ENCODE measurements around the gene TBCD.

The TBCD gene

DNA sequence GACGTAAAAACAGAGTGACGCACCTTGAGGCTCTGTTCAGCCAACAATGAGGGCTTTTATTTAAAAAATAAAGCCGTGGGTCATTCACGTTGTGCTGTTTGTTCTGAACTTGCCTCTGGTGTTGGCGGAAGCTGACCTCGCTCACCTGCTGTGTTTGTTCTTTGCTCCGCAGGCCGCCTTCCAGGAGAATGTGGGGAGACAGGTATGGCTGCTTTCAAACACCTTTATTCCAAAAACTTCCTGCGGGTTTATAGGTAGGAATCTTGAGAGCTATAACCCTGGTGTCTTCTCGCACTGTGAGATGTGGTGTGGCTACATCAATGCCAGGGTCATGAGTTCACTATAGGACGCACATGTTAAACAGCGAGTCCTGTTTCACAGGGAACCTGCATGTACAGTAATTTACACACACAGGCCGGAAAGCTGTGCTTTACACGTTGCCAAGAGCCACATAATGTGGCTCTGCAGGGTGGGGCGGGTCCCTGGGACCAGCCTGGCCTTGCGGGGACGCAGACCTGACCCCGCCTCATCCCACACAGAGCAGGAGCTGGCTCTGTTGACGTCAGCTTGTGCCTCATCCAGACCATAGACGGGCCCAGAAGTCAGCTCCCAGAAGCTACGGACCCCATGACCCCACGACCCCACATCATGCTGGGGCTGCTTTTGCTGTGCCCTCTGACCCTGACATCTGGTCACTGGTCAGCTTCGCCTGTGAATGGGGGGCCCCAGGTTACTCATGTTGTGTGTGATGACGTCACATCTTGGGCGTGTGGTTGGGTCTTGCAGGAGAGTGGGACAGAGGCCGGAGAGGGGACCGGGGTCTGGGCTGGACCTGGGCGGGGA lies 137.9 kb downstream of the TBCD start:
- peak; percentile 33 for DNase-seq

DNA sequence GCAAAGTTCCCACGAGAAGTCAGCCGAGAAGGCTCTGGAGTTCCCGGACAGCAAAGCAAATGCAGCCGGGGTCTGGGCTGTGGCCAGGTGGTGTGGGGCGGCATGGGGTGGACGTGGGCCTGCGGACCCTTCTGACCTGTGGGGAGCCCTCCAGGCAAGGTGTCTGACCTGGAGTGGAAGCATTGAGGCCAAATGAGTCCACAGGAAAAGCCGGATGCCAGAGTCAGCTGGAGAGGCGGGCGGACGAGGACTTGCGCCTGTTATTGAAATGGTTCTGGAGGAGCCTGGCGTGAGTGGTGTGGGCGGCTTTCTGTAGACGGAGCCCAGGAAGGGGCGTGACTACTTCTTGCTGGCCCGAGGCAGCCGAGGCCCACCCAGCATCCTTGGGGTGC lies 138.5 kb downstream of the TBCD start:
- no peak for DNase-seq

DNA sequence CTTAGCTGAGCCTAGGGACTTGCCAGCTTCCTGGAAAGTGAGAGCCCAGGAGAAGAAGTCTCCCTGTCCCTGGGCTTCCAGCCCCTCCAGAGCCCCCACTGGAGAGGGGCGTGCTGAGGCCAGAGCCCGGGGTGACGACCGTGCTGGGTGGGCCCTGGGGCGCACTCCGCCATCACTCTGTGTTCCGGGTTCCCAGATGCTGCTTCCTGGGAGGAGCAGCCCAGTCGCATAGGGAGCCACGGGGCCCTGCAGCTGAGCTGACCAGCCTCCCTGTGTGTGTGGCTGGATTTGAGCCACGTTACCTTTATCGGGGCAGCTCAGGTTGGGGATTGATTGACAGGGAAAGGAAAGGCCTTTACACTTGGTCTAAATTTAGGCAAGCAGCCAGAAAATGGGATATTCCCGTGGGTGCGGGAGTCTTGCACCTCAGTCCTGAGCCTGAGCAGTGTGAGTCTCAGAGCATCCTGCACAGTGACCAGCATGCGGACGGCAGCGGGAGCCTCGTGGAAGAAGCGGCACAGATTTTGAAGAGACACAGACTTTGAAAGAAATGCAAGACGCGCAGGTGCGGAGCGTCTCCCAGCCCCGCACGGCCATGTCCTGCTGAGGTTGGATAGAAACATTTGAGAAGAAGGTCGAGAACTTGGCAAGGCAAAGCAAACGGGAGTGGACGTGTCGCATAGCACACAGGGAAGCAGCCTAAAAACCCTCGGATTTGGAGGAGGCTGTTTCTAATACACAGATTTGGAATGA lies 139.2 kb downstream of the TBCD start:
- DNase-seq = no peak

DNA sequence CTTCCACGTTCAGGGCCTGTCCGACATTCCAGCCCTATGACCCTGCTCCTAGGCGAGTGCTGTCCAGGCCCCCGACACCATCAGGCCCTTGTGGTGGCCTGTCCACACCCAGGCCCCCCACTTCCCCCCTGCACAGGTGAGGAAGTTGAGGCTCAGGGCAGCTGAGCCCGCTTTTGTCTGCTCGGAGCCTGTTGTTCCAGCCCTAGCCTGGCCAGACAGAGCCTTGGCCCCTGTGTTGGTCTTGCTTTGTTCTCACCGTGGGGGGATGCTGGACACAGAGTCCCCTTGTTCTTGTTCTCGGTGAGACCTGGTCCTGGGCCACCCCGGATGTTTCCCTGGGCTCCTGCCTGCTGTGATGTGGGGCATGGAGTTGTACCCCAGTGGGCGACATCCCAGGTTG lies 140.0 kb downstream of the TBCD start:
- DNase-seq = no peak

DNA sequence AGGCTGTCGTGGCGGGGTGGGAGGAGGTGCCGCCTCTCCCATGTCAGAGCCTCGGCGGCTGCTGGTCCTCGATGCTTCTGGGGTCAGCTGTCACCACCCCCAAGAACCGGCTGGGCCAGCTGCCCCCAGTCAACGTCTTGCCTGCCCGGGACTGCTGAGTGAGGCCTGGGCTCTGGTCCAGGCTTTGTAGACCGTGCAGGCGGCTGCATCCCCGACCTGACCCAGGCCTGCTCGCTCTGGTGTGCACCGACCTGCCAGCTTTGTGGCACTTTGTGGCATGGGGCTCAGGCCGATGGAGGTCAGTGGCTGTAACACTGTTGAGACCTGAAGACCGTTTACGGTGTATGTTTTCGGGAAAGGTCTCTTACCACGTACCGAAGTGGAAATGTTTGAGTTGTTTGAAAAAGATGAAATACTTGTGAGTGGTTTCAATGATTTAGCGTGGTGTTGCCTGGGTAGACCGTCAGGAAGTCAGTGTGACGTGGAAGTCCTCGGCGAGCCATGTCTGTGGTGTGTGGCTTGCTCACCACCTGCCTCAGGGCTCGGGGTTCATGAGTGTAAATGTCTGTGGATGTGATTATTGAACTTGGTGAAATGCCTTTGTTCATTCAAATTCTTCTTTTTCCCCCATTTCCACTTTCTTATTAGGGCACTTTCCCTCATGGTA lies 141.2 kb downstream of the TBCD start:
- no peak for DNase-seq

DNA sequence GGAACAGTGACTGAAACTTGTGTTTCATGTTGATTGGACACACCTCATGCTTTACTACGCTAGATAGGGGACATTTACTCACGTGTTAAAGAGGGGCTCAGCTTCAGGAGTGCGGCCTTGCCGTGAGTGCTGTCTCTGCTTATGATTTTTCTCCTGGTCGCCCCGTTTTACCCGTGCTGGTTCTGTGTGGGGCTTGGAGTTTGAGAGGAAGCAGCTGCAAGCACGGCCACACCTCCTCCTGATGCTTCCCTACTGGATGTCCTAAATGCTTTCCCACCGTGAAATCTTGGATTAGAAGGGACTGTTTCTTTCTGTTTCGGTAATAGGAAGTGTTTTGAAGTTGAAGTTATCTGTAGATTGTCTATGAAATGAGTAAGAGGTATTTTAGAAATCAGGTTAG lies 141.9 kb downstream of the TBCD start:
- DNase-seq = no peak

DNA sequence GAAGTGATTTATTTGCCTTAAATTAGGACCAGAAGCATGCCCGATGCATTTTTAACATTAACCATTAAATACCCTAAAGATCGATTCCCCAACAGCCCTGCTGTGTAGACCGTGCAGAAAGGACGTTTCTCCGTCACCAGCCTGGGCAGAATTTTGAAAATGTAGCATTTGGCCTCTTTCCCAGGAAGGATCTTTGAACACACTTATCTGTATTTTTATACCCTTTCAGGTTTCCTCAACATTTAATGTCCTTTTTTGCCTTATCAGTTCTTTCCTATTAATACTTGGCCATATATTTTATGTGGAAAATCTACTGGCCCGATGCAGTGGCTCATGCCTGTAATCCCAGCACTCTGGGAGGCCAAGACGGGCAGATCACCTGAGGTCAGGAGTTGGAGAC lies 142.5 kb downstream of the TBCD start:
- no peak for DNase-seq

DNA sequence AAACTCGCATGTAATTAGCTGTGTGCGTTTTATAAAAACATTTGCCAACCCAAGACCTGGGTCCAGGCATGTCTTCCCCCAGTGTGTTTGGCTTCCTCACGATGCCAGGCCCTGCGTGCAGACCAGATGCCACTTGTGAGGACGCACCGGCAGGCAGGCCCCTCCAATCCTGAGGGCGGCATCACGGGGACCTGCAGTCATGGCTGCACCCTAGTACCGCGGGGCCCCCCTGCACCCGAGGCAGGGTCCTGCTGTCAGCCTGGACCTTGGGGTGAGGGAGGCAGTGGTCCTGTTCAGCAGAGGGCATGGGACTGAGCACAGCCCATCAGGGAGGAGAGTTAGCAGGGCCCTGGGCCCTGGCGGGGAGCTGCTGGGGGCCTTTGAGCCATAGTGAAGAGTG lies 143.2 kb downstream of the TBCD start:
- DNase-seq = no peak

DNA sequence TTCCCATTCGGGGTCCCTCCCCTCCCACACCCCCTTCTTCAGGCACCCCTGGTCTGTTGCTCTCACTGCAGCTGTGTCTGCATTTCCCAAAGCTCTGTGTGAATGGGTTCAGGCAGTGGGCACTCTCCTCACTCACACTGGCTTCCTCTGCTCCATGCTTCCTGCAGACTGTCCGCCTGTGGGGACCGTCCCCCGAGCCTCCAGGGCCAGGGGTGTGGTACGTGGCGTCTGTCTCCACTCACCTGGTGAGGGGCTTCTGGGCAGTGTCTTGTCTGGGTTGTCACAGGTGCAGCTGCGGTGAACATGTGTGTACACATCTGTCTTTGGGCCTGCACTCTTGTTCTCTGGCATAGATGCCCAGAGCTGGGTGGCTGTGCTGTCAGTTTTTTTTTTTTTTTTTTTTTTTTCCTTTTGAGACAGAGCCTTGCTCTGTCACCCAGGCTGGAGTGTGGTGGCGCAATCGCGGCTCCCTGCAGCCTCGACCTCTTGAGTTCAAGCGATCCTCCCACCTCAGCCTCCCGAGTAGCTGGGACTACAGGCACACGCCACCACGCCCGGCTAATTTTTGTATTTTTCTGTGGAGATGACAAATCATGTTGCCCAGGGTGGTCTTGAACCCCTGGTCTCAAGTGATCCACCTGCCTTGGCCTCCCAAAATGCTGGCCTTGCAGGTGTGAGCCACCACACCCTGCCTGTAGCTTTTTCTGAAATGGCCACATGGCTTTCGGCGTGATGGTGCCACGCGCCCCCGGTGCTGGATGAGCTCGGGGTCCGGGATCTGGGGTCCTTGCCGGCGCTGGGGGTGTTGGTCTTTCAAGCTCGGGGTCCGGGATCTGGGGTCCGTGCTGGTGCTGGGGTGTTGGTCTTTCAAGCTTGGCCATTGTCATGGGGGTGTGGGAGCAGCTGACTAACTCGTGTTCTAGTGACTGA lies 144.5 kb downstream of the TBCD start:
- DNase-seq = no peak

DNA sequence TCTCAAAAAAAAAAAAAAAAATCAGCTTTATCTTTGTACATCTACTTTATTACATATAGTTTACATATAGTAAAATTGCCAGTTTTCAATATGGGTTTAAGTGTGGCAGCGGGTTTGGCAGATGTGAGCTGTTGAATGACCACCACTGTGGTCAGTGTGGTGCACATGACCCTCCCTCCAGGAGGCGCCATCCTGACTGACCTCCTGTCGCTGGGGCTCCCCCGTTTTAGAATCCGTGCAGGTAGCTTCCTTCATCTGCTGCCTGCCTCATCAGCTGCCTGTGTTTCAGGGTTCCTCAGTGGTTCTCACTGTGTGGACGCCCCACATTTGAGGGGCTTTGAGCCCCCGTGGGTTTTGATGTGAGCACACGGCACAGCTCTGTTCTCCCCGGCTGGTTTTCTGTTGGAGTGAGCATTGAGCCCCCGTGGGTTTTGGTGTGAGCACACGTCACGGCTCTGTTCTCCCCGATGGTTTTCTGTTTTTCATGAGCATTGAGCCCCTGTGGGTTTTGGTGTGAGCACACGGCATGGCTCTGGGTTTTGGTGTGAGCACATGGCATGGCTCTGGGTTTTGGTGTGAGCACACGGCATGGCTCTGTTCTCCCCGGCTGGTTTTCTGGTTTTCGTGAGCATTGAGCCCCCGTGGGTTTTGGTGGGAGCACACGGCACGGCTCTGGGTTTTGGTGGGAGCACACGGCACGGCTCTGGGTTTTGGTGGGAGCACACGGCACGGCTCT lies 145.8 kb downstream of the TBCD start:
- no peak for DNase-seq

DNA sequence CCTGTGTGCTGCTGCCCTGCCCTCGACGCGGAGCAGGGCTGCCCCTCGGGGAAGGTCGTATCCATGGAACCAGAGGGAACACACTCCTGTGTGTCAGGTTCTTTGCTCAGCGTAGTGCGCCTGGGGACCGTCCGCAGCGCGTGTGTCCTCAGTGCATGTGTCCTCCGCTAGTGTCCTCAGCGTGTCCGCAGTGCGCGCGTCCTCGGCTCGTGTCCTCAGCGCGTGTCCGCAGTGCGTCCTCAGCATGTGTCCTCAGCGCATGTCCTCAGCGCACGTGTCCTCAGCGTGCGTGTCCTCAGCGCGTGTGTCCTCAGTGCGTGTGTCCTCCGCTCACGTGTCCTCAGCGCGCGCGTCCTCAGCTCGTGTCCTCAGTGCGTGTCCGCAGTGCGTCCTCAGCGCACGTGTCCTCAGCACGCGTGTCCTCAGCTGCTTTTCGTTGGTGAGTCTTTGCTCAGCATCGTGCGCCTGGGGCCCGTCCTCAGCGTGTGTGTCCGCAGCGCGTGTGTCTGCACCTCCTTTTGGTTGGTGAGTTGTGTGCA lies 147.2 kb downstream of the TBCD start:
- DNase-seq = no peak

DNA sequence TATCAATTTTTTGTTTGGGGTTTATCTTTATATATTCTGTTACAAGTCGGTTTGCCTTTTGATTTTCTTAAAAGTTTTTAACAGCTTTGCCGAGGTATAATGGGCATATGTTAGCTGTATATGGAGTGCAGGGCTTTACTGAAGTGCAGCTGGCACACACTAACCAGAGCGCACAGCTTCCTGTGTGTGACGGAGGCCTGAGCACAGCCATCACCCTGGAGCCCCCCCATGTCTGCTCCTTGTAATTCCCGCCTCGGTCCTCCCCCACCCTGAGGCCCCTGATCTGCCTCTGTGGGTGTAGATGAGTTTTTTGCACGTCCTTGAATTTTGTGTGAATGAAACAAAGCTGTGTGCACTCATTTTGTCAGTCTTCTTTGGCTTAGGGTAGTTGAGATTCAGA lies 148.1 kb downstream of the TBCD start:
- DNase-seq = no peak

DNA sequence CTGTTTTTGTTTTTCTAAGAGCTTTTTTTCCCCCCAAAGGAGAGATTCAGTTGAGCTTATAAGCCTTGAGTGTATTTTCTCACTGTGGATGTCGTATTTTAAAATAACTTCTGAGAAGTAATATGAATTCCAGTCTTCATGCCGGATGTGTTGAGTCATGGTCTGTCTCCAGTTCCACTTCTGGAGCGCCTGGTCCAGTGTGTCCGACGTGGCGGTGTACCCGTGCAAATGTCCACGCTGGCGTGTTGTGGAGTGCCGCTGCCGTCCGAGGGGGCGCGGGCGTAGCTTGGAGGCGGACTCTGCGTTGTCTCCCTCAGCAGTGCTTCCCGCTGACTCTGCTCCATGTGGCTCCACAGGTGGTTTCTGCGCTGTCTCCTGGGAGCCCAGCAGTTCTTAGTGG lies 148.9 kb downstream of the TBCD start:
- DNase-seq = no peak

DNA sequence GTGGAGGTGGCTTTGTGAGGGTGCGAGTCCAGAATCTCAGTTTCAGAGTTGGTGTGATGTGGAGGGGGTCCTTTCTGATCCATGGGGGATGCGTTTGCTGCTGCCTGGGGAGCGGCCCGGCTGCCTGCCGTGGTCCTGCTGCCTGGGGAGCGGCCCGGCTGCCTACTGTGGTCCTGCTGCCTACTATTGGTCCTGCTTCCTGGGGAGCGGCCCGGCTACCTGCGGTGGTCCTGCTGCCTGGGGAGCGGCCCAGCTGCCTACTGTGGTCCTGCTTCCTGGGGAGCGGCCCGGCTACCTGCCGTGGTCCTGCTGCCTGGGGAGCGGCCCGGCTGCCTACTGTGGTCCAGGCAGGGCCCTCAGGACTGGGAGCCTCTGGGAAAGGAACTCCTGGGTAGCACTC lies 149.5 kb downstream of the TBCD start:
- no peak for DNase-seq

DNA sequence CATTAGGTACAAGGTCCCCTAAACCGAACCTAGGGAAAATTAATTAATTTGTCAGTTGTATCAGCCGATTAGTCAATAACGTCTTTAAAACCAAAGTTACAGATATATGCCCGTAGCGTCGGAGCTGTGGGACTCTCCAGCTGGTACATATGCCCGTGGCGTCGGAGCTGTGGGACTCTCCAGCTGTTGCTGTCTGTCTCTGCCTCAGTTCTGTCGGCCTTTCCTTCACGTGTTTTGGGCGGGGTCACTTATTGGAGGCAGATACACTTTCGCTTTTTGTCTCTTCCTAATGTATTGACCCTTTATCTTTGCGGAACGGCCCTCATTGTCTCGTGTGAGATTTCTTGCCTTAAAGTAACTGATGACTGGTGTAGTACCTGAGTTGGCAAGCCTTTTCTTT lies 150.0 kb downstream of the TBCD start:
- no peak for DNase-seq

DNA sequence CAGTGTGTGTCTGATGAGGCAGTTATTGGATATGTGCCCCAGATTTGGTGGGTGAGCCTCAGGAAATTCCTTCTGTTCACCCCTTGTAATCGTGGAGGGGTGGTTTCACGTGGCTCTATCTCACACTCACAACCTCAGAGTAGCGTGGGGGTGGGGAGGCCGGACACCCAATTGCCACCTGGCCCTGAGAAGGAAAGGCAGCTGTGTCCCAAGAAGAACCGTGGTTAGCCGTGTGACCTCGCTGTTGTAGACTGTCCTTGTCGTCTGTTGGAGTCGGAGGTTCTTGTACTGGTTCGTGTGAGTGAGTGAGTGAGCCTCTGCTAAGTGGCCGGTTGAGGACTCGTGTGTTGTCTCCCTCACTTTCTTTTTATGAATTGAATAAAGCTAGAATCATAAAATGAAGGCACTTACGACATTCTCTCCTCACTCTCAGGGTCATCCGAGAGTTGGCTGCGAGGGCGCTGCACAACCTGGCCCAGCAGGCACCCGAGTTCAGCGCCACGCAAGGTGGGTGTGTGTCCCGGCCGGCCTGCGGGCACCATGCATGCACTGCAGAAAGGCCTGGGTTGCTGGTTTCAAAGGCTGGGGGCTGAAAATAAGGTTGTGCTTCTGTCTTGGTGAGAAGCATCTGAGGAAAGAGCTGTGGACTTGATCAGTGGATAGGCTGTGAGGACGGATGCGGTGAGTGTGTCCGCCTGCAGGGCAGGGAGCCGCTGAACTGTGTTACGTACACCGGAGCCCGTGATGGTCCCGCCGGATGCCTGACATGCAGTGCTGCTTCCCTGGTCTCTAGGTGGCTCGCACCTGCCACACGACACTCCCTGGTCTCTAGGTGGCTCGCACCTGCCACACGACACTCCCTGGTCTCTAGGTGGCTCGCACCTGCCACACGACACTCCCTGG lies 151.4 kb downstream of the TBCD start:
- no peak for DNase-seq

DNA sequence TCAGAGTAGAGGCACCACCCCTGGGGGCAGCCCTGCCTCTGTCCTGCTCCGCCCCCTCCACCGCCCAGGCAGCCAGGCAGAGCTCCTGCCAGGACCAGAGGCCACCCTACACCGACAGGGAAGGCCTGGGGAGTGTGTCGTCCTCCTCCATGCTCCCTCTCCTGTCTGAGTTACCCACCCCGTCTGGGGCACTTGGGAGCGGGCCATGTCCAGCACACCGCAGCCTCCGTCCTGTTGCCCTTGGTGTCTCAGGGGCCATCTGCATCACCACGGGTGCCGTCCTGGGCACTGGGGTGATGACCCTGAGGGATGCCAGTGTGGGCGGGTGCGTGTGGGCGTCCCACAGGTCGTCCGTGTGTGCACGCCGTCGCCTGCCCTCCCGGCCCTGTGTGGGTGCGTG lies 153.3 kb downstream of the TBCD start:
- DNase-seq = no peak

DNA sequence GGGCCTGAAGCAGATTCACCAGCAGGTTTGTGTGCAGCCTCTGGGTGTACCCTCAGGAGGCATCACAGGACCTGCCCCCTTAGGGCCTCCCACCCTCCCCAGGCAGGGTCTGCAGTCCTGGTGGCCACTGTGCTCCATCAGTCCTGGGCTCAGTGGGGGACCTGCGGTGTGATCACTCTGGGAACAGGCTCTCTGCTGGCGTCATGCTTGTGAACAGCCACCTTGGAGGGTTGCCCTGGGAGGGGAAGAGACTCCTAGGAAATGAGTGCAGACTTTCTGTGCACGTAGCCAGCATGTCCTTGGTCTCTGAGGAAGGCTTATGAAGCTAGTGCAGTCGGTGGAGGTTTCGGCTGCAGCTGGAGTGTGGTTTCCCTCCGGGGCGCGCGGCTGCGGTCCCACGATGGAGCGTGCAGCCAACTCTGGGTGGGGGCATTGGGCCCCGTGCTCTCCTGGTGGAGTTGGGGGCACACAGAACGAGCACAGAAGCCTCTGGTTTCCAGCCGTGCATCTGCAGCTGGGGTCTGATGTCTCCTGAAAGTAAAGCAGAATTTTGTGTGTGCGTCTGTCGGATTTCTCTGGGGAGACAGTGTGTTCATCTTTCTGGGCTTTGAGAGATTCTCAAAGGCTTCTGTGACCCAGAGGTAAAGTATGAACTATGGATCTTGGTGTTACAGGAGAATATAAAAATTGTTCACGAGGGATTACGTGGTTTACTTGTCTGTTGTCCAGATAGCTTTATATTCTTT lies 156.1 kb downstream of the TBCD start:
- DNase-seq = no peak

DNA sequence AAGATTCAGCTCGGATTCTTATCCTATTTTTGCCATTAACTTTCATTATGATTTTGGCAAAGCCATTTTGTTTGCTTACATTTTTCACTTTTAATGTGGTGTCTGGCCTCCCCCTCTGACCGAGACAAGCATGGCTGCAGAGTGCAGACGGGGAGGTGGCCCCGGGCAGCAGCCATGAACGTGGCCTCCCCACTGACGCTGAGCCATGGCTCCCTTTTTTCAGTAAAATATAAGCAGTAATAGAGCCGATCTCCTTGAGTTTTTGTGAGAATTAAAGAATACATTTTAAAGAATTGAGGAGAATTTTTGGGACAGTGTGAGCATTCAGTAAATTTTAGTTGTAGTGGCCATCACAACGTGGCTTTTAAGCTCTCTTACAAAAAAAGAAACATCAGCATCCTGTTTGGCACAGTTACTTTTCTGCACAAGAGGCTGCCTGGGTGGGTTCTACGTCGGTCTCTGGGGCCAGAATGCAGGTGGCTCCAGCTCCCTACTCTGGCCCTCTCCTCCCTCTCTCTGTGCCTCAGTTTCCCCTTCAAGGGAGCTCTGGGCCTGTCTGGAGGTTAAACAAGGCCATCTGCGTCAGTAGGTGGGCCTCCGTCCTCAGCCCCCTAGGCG lies 156.8 kb downstream of the TBCD start:
- no peak for DNase-seq

Data from NCI-H510A treated with DMSO at 0.1 percent for 48 hours (cell line).